Measurements from ENCODE around the gene CDC42.

The CDC42 gene

GRCh38 chr1:22053861-22054770 is 1.6 kb downstream of the CDC42 start:
- no peaks in the 10 kb centered on the region for H3K27me3 ChIP-seq (ENCODE audit: insufficient read depth, low read depth, severe bottlenecking)
- peaks cover 29% of the 10 kb centered on the region for H3K36me3 ChIP-seq
- H3K27ac ChIP-seq: peak overlapping the region; percentile 99
- H3K4me3 ChIP-seq (ENCODE audit: low read depth, low read length): peak overlapping the region; percentile 69
- no peaks in the 10 kb centered on the region for H3K9me3 ChIP-seq (ENCODE audit: severe bottlenecking)
- no peak for DNase-seq
- TF ChIP-seq CTCF (IDR thresholded peaks at IDR 0.05; ENCODE audit: low read depth, low read length): no peak

GRCh38 chr1:22055463-22055862 is 3.0 kb downstream of the CDC42 start:
- no peak for TF ChIP-seq CTCF (IDR thresholded peaks at IDR 0.05; ENCODE audit: low read depth, low read length)
- H3K36me3 ChIP-seq: peaks cover 29% of the 10 kb centered on the region
- no peak overlapping the region for H3K27ac ChIP-seq
- no peaks in the 10 kb centered on the region for H3K27me3 ChIP-seq (ENCODE audit: insufficient read depth, low read depth, severe bottlenecking)
- H3K4me3 ChIP-seq (ENCODE audit: low read depth, low read length): no peak overlapping the region
- no peak for DNase-seq
- H3K9me3 ChIP-seq (ENCODE audit: severe bottlenecking): no peaks in the 10 kb centered on the region

- Histone ChIP-seq H3K9me3 (ENCODE audit: severe bottlenecking) (no peaks in the 10 kb centered on the region), H3K36me3 (peaks cover 29% of the 10 kb centered on the region), H3K27me3 (ENCODE audit: insufficient read depth, low read depth, severe bottlenecking) (no peaks in the 10 kb centered on the region), H3K4me3 (ENCODE audit: low read depth, low read length) (no peak overlapping the region), H3K27ac (no peak overlapping the region)
- DNase-seq: no peak
- no peak for TF ChIP-seq CTCF (IDR thresholded peaks at IDR 0.05; ENCODE audit: low read depth, low read length)
Measured at GRCh38 chr1:22056043-22056442, 3.5 kb downstream of the CDC42 start.

- no peak for TF ChIP-seq CTCF (IDR thresholded peaks at IDR 0.05; ENCODE audit: low read depth, low read length)
- Histone ChIP-seq H3K27ac (no peak overlapping the region), H3K9me3 (ENCODE audit: severe bottlenecking) (no peaks in the 10 kb centered on the region)
Measured at GRCh38 chr1:22056936-22057335, 4.4 kb downstream of the CDC42 start.

GRCh38 chr1:22057861-22058260 is 5.4 kb downstream of the CDC42 start:
- Histone ChIP-seq H3K27ac (no peak overlapping the region), H3K27me3 (ENCODE audit: insufficient read depth, low read depth, severe bottlenecking) (no peaks in the 10 kb centered on the region), H3K36me3 (peaks cover 29% of the 10 kb centered on the region), H3K9me3 (ENCODE audit: severe bottlenecking) (no peaks in the 10 kb centered on the region), H3K4me3 (ENCODE audit: low read depth, low read length) (no peak overlapping the region)
- TF ChIP-seq CTCF (IDR thresholded peaks at IDR 0.05; ENCODE audit: low read depth, low read length): no peak
- no peak for DNase-seq

More at GRCh38 chr1:22056936-22057335, 4.4 kb downstream of the CDC42 start:
- Histone ChIP-seq H3K27me3 (ENCODE audit: insufficient read depth, low read depth, severe bottlenecking) (no peaks in the 10 kb centered on the region), H3K4me3 (ENCODE audit: low read depth, low read length) (no peak overlapping the region), H3K36me3 (peaks cover 29% of the 10 kb centered on the region)
- DNase-seq: no peak
